Hematopoietic multipotent progenitor cell (in vitro differentiated cells): ENCODE measurements around the gene NR2E1. TPM values are rescaled to one million over a fixed set of nuclear protein-coding genes. Genes with fewer than 3 reads are reported as not detected.

ENCODE experiments used
- DNase-seq, 3 donors: peaks; one replicate each; pipeline ENCODE4 v3.0.0-alpha.2; 2011 to 2015; ENCODE audit warnings: low read depth in 2 of 3, low spot score in 2 of 3
- total RNA-seq: library from RNA; depleted of rRNA; stranded (reverse); fragments of >200 nt; gene quantifications from one replicate; pipeline ENCODE4 v1.2.3, GENCODE V29; 2012

Gene NR2E1
- total RNA-seq, 1 donor: not detected

DNA sequence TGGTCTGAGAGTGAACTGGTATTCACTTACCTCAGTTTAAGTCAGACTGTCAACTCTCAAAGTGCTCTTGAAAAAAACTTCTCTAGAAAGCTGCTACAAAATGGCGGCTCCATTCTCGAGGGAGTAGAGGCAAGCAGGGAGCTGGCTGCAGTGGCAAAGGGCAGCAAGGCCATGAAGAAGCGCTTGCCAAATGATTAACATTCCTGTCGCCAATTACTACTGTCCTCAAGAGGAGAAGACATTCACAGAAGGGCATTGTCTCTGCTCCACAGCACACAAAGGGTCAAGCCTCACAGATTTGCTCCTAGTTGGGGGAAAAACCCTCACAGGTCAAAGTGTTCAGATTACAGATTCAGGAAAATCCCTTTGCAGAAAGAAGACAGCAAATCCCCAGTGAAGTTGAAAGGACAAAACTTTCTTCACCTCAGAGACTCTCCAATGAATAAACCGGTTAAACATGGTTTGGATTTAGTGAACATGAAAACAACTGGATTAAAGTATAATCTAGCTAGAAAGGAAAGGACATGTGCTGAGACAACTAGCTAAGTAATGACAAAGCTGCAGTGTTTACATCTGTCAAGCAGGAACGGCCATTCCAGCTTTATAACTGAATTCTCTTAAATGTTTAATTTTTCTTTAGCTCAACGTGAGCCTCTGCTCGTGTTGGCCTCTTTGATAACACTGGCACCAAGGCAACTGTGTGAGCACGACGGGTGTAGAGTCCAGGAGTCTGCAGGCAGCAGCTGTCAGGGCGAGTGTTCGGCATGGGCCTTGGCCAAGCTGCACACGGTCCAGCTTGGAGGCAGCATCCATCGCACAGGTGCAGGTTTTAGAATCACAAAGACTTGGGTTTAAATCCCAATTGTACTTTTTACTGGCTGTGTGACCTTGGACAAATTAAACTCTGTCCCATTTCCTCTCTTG is 37.6 kb downstream of the NR2E1 start:
- no peak for DNase-seq

DNA sequence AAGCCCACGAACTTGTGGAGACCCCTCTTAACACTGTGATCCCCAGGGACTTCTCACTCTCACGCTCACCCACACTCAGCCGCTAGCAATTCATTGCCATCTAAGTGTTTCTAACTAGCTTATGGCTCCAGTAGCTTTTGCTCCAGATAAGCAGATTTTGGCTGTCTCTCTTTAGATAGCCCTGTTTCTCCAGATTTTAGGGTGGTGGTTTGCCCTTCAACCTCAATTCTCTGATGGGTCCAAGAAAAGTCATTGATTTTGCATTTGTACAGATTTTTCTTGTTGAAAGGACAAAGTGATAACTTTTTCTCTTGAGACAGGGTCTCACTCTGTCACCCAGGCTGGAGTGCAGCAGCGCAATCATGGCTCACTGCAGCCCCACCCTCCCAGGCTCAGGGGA is 41.2 kb downstream of the NR2E1 start:
- DNase-seq: no peak

DNA sequence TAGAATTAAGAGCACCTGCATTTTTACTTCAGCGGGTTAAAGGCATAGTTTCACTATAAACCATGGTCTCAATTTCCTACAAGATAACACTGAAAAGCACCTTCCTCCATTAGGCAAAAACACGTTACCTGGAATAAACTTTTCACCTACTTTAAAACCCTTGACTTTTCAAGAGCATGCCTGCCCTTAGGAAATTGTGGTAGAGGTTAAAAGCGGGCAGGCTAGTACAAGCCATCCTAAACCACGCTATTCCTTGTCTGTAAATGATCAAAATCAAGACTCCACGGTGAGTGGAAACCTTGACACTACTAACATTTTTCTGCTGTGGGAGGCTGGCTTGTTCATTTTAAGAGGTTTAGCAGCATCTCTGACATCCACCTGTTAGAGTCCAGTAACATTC is 43.9 kb downstream of the NR2E1 start:
- no peak for DNase-seq

DNA sequence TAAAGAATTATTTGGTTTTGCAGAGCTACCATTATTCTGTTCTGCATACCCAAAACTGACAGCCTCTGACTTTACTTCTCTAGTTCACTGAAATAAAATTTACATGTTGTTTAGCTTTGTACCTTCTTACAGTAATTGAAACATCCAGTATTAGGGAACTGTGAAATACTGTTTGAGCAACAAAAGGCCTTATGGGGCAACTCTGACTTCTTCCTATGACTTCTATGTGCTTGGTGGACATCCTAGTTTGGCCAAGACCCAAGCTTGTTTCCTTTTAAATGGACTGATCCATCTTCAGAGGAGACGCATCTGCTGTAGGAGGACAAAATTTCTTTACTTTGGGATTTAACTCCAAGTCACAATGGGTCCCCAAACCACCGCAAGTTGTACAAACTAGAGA is 44.7 kb downstream of the NR2E1 start:
- no peak for DNase-seq

DNA sequence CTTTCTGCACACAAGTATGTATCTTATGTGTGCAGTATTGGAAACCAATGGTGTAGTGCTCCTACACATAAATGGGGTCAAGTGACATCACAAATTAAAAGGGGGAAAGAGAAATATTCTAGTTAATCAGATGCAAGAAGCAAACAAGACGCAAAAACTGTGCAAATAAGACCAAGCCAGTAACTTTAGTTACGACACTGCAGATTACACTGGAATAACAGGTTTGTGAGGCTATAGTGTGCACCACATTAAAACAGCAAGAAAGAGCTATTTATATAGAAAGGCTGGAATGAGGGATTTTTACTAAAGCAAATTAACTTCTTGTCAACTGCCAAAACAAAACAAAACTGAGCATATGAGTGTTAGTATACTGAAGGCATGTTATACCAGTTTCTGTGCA is 45.8 kb downstream of the NR2E1 start:
- DNase-seq: no peak

DNA sequence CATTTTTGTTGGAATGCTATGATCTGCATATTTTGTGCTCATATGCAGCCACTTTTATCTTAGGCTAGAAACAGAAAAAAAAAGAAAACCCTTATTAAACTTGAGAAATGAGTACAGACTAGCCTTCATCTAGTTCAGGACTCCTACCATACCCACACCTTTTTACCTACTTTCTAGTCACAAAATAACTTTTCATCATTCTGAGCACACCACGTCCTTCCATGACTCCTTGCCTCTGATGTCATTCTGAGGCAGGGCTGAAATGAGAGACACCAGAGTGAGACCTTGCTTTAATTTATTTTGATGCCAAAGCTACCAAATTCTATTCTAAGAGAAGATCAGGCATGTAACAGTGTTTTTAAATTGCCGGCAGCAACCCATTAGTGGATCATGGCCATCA is 56.2 kb downstream of the NR2E1 start:
- no peak for DNase-seq

DNA sequence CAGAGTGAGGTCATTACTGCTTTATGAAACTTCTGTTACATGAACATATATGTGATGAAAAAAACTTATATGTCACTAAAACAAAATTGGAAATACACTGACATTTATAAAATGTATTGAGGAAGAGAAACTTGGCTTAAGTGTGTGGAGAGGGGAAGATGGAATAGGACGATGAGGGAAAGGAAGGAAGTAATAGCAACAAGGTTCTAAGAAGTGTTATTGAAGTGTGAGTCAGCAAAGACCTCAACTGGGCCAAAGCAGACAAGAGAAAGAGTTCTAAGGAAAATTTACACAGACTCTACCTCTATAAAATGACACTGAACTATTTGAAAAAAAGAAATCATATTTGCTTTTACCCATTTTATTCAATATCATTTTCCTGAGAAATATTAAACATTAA is 56.7 kb downstream of the NR2E1 start:
- peak in 1 of 3 donors; percentile 21 for DNase-seq

DNA sequence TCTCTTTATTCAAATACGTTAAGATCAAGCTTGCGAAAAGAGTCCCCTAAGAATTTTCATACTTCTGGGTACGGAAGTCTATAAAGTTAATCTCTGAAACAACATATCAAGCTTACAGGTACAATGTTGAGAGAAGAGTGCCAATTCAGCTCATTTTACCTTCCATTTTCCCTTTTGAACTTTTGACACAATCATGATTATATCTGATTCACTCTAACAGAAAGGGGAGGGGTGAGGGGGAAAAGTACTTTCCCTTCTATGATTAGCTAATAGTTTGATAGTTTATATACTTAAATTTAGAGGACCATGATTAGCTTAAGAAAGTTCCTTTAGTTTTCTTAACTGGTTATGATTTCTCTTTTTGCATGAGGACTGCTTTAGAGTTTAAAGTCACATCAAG is 61.5 kb downstream of the NR2E1 start:
- DNase-seq: no peak

DNA sequence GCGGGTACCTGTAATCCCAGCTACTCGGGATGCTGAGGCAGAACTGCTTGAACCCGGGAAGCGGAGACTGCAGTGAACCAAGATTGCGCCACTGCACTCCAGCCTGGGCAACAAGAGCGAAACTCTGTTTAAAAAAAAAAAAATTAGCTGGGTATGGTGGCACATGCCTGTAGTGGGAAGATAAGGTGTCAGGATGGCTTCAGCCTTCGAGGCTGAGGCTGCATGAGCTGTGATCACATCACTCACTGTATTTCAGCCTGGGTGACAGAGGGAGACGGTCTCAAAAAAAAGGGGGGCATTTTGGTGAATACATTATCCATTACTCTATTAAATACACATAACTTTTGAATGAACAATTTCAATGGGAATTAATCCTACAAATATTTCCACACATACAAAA is 62.6 kb downstream of the NR2E1 start:
- peak in 1 of 3 donors; percentile 21 for DNase-seq

DNA sequence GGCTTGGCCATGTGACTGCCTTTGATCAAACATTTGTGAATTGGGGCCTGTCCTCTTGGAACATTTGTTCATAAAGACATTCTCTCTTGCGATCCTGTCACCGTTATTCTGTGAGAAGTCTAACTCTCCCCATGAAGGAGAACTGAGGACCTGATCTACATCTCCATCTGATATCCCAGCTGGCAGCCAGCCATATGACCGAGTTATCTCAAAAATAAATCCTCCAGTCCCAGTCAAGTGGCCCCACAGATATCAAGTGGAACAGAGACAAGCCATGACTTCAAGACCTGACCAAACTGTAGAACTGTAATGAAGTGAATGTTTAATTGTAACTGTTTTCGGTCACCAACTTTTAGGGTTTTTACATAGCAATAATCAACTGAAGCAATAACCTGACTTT is 69.3 kb downstream of the NR2E1 start:
- no peak for DNase-seq

DNA sequence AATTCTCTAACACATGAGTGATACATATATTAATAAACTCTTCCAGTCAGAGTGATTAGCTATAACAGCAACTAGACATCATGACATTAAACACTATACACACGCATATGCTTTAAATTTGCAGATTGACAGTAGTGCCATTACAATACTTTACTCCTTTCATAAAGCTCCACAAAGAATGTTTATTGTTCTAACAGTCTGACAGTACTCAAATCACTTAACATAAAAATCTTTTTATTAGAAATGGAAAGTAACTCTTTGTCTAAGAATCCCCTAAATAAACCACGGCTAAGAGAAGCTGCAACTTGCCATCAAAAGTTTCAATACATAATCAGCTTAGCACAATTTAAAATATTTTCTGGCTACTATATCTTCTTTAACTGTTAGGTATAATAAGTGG is 71.0 kb downstream of the NR2E1 start:
- DNase-seq: no peak

DNA sequence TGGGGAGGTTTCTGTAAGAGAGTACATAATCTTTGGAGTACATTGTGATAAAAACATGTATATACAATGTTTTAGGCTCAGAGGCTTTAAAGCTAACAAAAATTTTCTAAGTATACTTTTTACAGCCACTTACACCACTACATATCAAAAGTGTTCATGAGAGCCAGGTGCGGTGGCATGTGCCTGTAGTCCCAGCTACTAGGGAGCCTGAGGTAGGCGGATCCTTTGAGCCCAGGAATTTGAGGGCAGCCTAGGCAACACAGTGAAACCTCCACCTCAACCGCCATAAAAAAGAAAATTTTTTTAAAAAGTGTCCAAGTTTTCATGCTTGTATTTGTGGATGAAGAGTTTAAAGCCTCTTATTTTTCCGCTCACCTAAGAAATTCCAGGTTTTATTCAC is 72.5 kb downstream of the NR2E1 start:
- no peak for DNase-seq

Other genes with a start within 250 kb of the NR2E1 start
- 10.5 TPM for gene SEC63, start 207.8 kb upstream of the NR2E1 start, total RNA-seq
- 17.0 TPM for gene OSTM1, start 91.3 kb upstream of the NR2E1 start, total RNA-seq
- gene SNX3, start 95.0 kb downstream of the NR2E1 start, total RNA-seq: 87.8 TPM
- gene AFG1L, start 129.0 kb downstream of the NR2E1 start, total RNA-seq: 2.4 TPM